ENCODE data around the gene SLC7A8.

- TF ChIP-seq, protein P1, sequence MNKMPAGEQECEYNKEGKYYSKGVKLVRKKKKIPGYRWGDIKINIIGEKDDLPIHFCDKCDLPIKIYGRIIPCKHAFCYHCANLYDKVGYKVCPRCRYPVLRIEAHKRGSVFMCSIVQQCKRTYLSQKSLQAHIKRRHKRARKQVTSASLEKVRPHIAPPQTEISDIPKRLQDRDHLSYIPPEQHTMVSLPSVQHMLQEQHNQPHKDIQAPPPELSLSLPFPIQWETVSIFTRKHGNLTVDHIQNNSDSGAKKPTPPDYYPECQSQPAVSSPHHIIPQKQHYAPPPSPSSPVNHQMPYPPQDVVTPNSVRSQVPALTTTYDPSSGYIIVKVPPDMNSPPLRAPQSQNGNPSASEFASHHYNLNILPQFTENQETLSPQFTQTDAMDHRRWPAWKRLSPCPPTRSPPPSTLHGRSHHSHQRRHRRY (tag by site-specific recombination; IDR thresholded peaks at IDR 0.05): no peak
- no peak for TF ChIP-seq ZNF416 (tag by site-specific recombination; IDR thresholded peaks at IDR 0.05)
Observed at GRCh38 chr14:23089498-23090253, 93.8 kb downstream of the SLC7A8 start.
